ENCODE results near the gene HIP1.
"Not testable (repeated sequence)": the region's sequence is repeated elsewhere in the genome, so short reads cannot be mapped to it uniquely, and the experiment has no call there.

DNA sequence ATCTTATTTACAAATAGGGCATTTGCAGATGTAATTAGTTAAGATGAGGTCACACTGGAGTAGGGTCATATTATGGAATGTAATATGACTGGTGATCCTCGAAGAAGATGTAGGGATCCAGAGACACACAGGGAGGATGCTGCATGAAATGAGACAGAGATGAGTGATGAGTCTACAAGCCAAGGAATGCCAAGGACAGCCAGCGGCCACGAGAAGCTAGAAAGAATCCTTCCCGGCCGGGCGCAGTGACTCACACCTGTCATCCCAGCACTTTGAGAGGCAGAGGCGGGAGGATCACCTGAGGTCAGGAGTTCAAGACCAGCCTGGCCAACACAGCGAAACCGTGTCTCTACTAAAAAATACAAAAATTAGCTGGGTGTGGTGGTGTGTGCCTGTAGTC lies 135.9 kb downstream of the HIP1 start:
- TF ChIP-seq, protein P1, sequence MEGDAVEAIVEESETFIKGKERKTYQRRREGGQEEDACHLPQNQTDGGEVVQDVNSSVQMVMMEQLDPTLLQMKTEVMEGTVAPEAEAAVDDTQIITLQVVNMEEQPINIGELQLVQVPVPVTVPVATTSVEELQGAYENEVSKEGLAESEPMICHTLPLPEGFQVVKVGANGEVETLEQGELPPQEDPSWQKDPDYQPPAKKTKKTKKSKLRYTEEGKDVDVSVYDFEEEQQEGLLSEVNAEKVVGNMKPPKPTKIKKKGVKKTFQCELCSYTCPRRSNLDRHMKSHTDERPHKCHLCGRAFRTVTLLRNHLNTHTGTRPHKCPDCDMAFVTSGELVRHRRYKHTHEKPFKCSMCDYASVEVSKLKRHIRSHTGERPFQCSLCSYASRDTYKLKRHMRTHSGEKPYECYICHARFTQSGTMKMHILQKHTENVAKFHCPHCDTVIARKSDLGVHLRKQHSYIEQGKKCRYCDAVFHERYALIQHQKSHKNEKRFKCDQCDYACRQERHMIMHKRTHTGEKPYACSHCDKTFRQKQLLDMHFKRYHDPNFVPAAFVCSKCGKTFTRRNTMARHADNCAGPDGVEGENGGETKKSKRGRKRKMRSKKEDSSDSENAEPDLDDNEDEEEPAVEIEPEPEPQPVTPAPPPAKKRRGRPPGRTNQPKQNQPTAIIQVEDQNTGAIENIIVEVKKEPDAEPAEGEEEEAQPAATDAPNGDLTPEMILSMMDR (conservative IDR thresholded peaks at IDR 0.05), result not testable (repeated sequence)
- not testable (repeated sequence) for TF ChIP-seq EZH2 (IDR thresholded peaks at IDR 0.05; ENCODE audit: low read depth)

Measured in PC-9 (cell line).